Bronchial epithelial cell (primary cell): Measurements from ENCODE around the gene TIMP2. TPM values are rescaled to one million over a fixed set of nuclear protein-coding genes. Genes with fewer than 3 reads are reported as not detected.

Experiments
- DNase-seq: peaks from one replicate; pipeline ENCODE4 v3.0.0-alpha.2; 2010; ENCODE audit warnings: low read depth
- FAIRE-seq: peaks from 2 replicates; lab custom pipeline; 2011; peaks lifted over from hg19 to GRCh38; lab: Jason Lieb, UNC
- H3K27me3 ChIP-seq: 2 replicates; pipeline ENCODE4 v1.5.1; 2011; ENCODE audit warnings: low read length; ENCODE audit not compliant: control insufficient read depth, insufficient read depth
- H3K36me3 ChIP-seq: 2 replicates; pipeline ENCODE4 v1.5.1; 2011; ENCODE audit warnings: low read length; ENCODE audit not compliant: control insufficient read depth, insufficient read depth
- H3K4me3 ChIP-seq: 2 replicates; pipeline ENCODE4 v1.5.1; 2011; ENCODE audit warnings: mild to moderate bottlenecking, low read depth, low read length, control low read depth
- total RNA-seq: library from RNA; depleted of rRNA; stranded (reverse); fragments of >200 nt; gene quantifications from 2 replicates; pipeline ENCODE4 v1.2.1, GENCODE V29; 2014
- TF ChIP-seq, protein P1 (sequence below): IDR thresholded peaks from 2 replicates; pipeline ENCODE4 v1.5.1; 2011; ENCODE audit warnings: mild to moderate bottlenecking, moderate library complexity, low read length, control low read depth, inconsistent platforms; ENCODE audit not compliant: insufficient read depth, severe bottlenecking

The TIMP2 gene
- total RNA-seq, 1 donor from 2014 or later: 2.1 TPM

DNA sequence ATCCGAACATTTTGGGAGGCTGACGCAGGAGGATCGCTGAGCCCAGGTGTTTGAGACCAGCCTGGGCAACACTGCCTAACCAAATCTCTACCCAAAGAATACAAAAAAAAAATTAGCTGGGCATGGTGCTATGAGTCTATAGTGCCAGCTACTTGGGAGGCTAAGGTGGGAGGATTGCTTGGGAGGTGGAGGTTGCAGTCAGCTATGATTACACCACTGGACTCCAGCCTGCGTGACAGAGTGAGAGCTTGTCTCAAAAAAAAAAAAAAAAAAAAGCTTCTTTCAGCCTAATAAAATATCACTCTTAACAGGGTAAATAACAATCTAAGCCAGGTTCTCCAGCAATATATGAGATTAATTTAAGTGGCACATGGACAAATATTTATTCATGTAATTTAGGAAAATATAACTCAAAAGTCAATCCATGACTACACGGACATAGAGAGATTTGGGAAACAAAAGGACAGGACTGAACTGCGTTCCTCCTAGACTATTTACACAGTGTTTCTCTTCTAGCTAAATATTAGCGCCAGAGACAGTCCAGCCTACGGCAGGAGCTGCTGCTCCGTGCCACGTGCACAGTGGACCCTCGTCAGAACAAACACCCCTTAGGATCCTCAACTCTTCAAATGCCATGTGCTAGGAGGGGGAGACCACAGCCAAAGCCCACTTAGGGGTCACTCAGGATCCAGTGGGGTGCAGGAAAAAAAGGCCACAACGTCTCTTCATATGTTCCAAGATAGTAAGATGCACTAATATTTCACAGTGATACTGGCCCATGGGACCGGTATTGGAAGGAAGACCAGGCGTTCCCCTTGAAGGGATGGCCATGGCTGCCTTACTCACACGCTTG lies 93.3 kb downstream of the TIMP2 start:
- no peak for FAIRE-seq
- TF ChIP-seq, protein P1, sequence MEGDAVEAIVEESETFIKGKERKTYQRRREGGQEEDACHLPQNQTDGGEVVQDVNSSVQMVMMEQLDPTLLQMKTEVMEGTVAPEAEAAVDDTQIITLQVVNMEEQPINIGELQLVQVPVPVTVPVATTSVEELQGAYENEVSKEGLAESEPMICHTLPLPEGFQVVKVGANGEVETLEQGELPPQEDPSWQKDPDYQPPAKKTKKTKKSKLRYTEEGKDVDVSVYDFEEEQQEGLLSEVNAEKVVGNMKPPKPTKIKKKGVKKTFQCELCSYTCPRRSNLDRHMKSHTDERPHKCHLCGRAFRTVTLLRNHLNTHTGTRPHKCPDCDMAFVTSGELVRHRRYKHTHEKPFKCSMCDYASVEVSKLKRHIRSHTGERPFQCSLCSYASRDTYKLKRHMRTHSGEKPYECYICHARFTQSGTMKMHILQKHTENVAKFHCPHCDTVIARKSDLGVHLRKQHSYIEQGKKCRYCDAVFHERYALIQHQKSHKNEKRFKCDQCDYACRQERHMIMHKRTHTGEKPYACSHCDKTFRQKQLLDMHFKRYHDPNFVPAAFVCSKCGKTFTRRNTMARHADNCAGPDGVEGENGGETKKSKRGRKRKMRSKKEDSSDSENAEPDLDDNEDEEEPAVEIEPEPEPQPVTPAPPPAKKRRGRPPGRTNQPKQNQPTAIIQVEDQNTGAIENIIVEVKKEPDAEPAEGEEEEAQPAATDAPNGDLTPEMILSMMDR: no peak
- H3K36me3 ChIP-seq: peaks cover 39% of the 10 kb centered on the region

GRCh38 chr17:78829477-78829876 lies 95.7 kb downstream of the TIMP2 start:
- H3K36me3 ChIP-seq: peaks cover 39% of the 10 kb centered on the region
- TF ChIP-seq, protein P1: no peak
- H3K4me3 ChIP-seq: no peak overlapping the region
- FAIRE-seq (no peak), DNase-seq (no peak)
- H3K27me3 ChIP-seq: no peaks in the 10 kb centered on the region

More for the DNA sequence above, 93.3 kb downstream of the TIMP2 start:
- DNase-seq: no peak
- Histone ChIP-seq H3K4me3 (no peak overlapping the region), H3K27me3 (no peaks in the 10 kb centered on the region)

- Histone ChIP-seq H3K4me3 (no peak overlapping the region), H3K27me3 (no peaks in the 10 kb centered on the region), H3K36me3 (peaks cover 46% of the 10 kb centered on the region)
- no peak for FAIRE-seq
- TF ChIP-seq, protein P1: peak; percentile 54
- peak; percentile 64 for DNase-seq
These were observed 96.6 kb downstream of the TIMP2 start for GRCh38 chr17:78828470-78829185.

GRCh38 chr17:78826836-78827509 lies 98.2 kb downstream of the TIMP2 start:
- Histone ChIP-seq H3K27me3 (no peaks in the 10 kb centered on the region), H3K4me3 (no peak overlapping the region), H3K36me3 (peaks cover 52% of the 10 kb centered on the region)
- FAIRE-seq (no peak), DNase-seq (no peak)
- TF ChIP-seq, protein P1: no peak

- Histone ChIP-seq H3K27me3 (no peaks in the 10 kb centered on the region), H3K36me3 (peaks cover 52% of the 10 kb centered on the region), H3K4me3 (no peak overlapping the region)
- TF ChIP-seq, protein P1: no peak
- DNase-seq (no peak), FAIRE-seq (no peak)
These were observed 98.8 kb downstream of the TIMP2 start for GRCh38 chr17:78826421-78826820.
